Left kidney (tissue), 2 donors: ENCODE data around the gene PRXL2A. TPM values are rescaled to one million over a fixed set of nuclear protein-coding genes. Genes with fewer than 3 reads are reported as not detected.
"Not testable (repeated sequence)": the region's sequence is repeated elsewhere in the genome, so short reads cannot be mapped to it uniquely, and the experiment has no call there.

Source experiments
- DNase-seq: peaks from one replicate; pipeline ENCODE4 v3.0.0-alpha.2; 2013
- polyA plus RNA-seq: library from polyadenylated mRNA; unstranded; fragments of 120-200 nt; gene quantifications from one replicate; pipeline ENCODE4 v1.2.1, GENCODE V29; 2013; ENCODE audit not compliant: insufficient read length

Gene PRXL2A
- polyA plus RNA-seq, 1 donor: 118 TPM

DNA sequence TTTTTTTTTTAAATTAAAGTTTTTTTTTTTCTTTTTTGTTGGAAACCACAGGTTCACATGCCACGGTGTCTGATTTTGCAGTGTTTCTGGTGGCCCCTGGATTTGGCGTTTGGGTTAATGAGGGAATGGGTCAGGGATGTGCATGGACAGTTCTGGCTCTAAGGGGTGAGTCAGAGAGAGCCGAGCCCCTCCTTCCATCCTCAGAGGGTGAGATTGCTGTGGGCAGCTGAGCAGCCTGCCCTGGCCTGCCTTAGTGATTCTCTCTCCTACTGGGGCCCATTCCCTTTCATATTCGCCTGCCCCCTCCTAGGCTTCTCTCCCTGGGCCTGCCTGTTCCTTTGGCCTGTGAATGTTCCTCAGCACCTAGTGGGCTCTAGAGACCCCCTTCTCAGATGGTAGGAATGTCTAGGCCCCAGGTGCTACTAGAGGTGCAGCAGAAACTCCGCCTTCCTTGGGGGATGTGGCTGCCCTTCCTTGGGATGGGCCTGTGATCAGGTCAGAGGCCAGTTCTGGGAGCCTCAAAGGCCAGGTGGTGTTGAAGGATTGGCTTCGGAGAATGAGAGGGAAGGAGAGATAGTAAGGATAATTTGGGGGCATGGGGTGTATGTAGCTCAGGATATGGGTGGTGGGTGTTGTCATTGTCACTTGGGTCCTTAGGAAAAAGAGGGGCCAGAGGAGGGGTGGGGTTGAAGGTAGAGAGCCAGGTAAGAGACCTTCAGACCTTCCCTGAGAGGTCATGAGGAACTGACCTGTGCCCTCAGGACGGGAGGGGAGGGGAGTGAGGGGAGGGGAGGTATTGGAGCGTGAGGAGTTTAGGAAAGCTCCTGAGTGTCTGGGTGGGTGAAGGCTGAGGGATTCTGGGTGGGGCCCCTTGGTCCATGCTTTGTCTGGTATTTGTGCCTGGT, 65.6 kb downstream of the PRXL2A start:
- no peak for DNase-seq

DNA sequence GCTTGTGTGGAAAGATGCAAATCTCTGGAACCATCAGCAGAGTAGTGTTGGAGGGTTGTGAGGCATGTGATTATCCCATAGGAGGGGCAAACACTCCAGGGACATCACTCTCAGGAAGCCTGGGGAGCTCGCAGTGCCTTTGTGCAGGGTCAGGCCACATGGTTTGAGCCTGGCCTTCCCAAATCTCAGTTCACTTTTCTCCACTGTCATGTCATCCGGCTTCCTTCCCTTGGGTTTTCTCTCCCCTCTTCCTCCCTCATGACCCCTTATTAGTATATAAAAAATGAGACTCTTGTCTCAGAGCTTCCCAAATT, 66.2 kb downstream of the PRXL2A start:
- DNase-seq: no peak

DNA sequence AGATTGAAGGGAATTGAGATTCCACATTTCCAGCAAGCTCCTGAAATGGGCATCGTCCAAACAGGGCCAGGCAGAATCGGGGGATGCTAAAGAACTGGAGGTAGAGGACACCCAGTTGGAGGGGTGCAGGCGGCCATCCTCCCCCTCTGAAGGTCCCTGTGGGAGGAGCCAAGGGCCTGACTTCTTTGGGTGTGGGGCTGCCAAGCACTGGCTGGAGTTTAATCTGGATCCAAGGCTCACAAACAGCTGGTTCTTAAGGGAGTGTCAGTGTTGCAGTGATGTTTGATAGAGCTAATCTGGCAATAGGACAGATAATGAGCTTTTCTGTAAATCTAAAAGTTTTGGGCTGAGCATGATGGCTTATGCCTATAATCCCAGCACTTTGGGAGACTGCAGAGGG, 66.6 kb downstream of the PRXL2A start:
- DNase-seq: no peak

DNA sequence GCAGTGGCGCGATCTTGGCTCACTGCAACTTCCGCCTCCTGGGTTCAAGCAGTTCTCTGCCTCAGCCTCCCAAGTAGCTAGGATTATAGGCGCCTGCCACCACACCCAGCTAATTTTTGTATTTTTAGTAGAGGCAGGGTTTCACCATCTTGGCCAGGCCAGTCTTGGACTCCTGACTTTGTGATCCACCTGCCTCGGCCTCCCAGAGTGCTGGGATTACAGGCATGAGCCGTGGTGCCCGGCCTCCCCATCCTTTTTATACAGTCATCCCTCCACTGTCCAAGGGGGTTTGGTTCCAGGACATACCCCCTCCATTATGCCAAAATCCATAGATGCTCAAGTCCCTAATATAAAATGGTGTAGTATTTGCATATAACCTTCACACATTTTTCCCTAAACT, 67.3 kb downstream of the PRXL2A start:
- DNase-seq: not testable (repeated sequence)

GRCh38 chr10:80476685-80477084, 68.3 kb downstream of the PRXL2A start:
- no peak for DNase-seq

GRCh38 chr10:80477813-80478212, 69.5 kb downstream of the PRXL2A start:
- DNase-seq: no peak

DNA sequence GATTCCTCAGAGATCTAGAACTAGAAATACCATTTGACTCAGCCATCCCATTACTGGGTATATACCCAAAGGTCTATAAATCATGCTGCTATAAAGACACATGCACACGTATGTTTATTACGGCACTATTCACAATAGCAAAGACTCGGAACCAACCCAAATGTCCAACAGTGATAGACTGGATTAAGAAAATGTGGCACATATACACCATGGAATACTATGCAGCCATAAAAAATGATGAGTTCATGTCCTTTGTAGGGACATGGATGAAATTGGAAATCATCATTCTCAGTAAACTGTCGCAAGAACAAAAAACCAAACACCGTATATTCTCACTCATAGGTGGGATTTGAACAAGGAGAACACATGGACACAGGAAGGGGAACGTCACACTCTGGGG, 72.0 kb downstream of the PRXL2A start:
- DNase-seq: not testable (repeated sequence)

GRCh38 chr10:80480852-80481251, 72.5 kb downstream of the PRXL2A start:
- no peak for DNase-seq

DNA sequence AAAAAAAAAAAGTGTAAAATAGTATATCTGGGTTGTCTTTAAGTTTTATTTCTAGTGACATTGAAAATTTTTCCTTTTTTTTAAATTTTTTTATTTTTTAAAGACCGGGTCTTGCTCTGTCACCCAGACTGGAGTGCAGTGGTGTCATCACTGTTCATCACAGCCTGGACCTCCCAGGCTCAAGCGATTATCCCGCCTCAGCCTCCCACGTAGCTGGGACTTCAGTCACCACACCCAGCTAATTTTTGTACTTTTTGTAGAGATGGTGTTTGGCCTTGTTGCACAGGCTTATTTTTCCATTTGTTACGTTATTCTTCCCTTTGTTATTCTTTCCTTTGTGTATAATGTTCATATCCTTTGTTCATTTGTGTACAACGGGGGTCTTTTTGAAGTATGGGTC, 75.9 kb downstream of the PRXL2A start:
- no peak for DNase-seq

DNA sequence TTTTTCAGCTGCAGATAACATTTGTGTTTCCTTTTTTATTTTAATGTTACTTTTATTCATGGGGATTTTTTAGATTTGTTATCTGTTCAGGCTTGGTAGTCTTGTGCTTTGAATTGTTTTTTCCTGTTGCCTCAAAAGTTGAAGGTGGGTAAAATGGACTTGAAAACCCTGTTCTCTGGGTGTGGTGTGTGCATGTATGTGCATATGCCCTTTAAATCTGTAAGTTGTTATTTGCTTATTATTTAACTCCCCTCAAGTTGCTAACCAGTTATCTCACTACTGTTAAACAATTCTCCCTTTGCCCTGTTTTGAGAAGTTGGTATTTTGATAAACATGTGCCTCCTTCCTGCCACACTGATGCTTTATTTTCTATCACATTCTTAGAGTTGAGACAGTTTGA, 76.3 kb downstream of the PRXL2A start:
- DNase-seq: no peak

GRCh38 chr10:80485076-80485945, 77.0 kb downstream of the PRXL2A start:
- DNase-seq: no peak

DNA sequence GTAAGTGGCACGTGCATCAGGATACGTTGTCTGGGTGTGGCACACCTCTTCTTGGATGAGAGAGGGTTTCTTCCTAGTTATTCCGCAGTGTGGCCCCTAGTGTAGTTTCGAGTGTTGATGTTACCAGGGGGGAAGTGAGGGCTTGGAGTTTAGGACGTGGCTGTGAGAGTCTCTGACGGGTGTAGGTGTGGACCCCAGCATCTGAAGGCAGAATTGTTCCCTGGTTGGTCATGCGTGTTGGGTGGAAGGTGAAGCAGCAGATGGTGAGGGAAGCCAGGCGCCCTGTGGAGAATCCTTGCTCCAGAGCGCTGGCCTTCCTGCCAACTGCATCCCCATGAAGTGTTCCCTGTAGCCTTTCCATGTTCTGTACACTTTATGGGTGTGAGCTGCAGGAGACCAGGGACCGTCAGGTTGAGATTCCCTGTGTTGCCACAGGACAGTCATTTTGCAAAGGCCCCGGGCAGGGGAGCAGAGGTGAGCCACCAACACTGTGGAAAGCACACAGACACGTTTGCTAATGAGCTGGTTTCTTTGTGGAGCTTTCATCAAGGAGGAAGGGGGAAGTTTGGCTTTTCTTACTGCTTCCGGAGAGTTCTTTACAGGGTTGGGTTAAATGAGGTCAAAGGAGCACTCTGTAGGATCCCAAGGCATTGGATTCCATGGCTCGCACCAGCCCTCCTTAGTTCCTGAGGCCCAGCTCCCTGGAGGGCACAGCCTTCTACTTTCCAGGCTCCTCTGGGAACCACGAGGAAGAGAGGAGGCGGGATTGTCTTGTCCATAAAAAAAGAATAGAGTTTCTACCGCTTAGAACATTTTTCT, 77.8 kb downstream of the PRXL2A start:
- DNase-seq: no peak

Other genes starting within 250 kb of the PRXL2A start
- gene ANXA11, start 203.0 kb upstream of the PRXL2A start, polyA plus RNA-seq: 115 TPM
- gene MAT1A, start 118.9 kb upstream of the PRXL2A start, polyA plus RNA-seq: 1.2 TPM
- gene DYDC1, start 51.8 kb upstream of the PRXL2A start, polyA plus RNA-seq: 0.45 TPM
- 3.5 TPM for gene DYDC2, start 51.8 kb upstream of the PRXL2A start, polyA plus RNA-seq
- 81.2 TPM for gene TSPAN14, start 45.8 kb downstream of the PRXL2A start, polyA plus RNA-seq
- 0.15 TPM for gene SH2D4B, start 129.4 kb downstream of the PRXL2A start, polyA plus RNA-seq